Measurements from ENCODE around the gene KRTAP5-7. TPM values are rescaled to one million over a fixed set of nuclear protein-coding genes. Genes with fewer than 3 reads are reported as not detected.

Gene KRTAP5-7
- total and polyA plus RNA-seq, 2 of the 13 experiments (the other 11 are each of a cell fraction or from before 2014, with no cell fraction given): 0.54 TPM; not detected in 1

- TF ChIP-seq, protein P1, sequence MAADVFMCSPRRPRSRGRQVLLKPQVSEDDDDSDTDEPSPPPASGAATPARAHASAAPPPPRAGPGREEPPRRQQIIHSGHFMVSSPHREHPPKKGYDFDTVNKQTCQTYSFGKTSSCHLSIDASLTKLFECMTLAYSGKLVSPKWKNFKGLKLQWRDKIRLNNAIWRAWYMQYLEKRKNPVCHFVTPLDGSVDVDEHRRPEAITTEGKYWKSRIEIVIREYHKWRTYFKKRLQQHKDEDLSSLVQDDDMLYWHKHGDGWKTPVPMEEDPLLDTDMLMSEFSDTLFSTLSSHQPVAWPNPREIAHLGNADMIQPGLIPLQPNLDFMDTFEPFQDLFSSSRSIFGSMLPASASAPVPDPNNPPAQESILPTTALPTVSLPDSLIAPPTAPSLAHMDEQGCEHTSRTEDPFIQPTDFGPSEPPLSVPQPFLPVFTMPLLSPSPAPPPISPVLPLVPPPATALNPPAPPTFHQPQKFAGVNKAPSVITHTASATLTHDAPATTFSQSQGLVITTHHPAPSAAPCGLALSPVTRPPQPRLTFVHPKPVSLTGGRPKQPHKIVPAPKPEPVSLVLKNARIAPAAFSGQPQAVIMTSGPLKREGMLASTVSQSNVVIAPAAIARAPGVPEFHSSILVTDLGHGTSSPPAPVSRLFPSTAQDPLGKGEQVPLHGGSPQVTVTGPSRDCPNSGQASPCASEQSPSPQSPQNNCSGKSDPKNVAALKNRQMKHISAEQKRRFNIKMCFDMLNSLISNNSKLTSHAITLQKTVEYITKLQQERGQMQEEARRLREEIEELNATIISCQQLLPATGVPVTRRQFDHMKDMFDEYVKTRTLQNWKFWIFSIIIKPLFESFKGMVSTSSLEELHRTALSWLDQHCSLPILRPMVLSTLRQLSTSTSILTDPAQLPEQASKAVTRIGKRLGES (CRISPR knock-in tag; IDR thresholded peaks at IDR 0.05; ENCODE audit: borderline replicate concordance): no peak
- TF ChIP-seq ZNF543 (CRISPR knock-in tag; IDR thresholded peaks at IDR 0.05) (no peak), IRF9 (CRISPR knock-in tag; IDR thresholded peaks at IDR 0.05; ENCODE audit: borderline replicate concordance) (no peak), PRMT3 (CRISPR knock-in tag; IDR thresholded peaks at IDR 0.05; ENCODE audit: borderline replicate concordance, low read depth) (no peak), ZFP82 (CRISPR knock-in tag; IDR thresholded peaks at IDR 0.05; ENCODE audit: borderline replicate concordance) (no peak), ERF (CRISPR knock-in tag; IDR thresholded peaks at IDR 0.05) (no peak), MEIS2 (CRISPR knock-in tag; IDR thresholded peaks at IDR 0.05) (no peak)
- TF ChIP-seq, protein P2, sequence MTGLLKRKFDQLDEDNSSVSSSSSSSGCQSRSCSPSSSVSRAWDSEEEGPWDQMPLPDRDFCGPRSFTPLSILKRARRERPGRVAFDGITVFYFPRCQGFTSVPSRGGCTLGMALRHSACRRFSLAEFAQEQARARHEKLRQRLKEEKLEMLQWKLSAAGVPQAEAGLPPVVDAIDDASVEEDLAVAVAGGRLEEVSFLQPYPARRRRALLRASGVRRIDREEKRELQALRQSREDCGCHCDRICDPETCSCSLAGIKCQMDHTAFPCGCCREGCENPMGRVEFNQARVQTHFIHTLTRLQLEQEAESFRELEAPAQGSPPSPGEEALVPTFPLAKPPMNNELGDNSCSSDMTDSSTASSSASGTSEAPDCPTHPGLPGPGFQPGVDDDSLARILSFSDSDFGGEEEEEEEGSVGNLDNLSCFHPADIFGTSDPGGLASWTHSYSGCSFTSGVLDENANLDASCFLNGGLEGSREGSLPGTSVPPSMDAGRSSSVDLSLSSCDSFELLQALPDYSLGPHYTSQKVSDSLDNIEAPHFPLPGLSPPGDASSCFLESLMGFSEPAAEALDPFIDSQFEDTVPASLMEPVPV (CRISPR knock-in tag; IDR thresholded peaks at IDR 0.05): no peak
Measured at GRCh38 chr11:71491940-71492339, 35.1 kb upstream of the KRTAP5-7 start (continued).
